HepG2 (cell line): ENCODE results near the gene ETS2. TPM values are rescaled to one million over a fixed set of nuclear protein-coding genes. Genes with fewer than 3 reads are reported as not detected.

Experiments
- BCL6 ChIP-seq: IDR thresholded peaks from 2 replicates; pipeline ENCODE4 v1.6.1; 2016; ENCODE audit warnings: missing genetic modification reagents, missing compliant biosample characterization
- EP300 ChIP-seq, 3 experiments: sonication (generic) in 1 of 3; formaldehyde crosslinking in 1 of 3; IDR thresholded peaks; 2 replicates each; pipeline versions ENCODE4 v1.5.1 to v1.6.1; 2011 to 2020; ENCODE audit warnings: low read depth in 2 of 3, low read length in 2 of 3, borderline replicate concordance in 1 of 3, improper control_type of control experiment in 1 of 3, mild to moderate bottlenecking in 1 of 3, missing genetic modification reagents in 1 of 3, moderate library complexity in 1 of 3
- FLYWCH1 ChIP-seq: sonication (generic); formaldehyde crosslinking; IDR thresholded peaks from 2 replicates; pipeline ENCODE4 v1.8.1; 2023; ENCODE audit warnings: mild to moderate bottlenecking, missing genetic modification reagents
- HDAC1 ChIP-seq: sonication (generic); formaldehyde crosslinking; IDR thresholded peaks from 2 replicates; pipeline ENCODE4 v1.5.1; 2020; ENCODE audit warnings: mild to moderate bottlenecking, missing genetic modification reagents
- HMG20A ChIP-seq: IDR thresholded peaks from 2 replicates; pipeline ENCODE4 v1.6.1; 2016; ENCODE audit warnings: borderline replicate concordance
- KMT2B ChIP-seq: IDR thresholded peaks from 2 replicates; pipeline ENCODE4 v1.6.1; 2016; ENCODE audit warnings: missing genetic modification reagents, missing compliant biosample characterization
- SALL2 ChIP-seq: sonication (generic); formaldehyde crosslinking; IDR thresholded peaks from 2 replicates; pipeline ENCODE4 v1.8.1; 2023; ENCODE audit warnings: mild to moderate bottlenecking, missing genetic modification reagents, inconsistent platforms
- SAP130 ChIP-seq: IDR thresholded peaks from 2 replicates; pipeline ENCODE4 v1.6.1; 2016; ENCODE audit warnings: low read depth
- SP4 ChIP-seq: sonication (generic); formaldehyde crosslinking; IDR thresholded peaks from 2 replicates; pipeline ENCODE4 v1.8.1; 2023; ENCODE audit warnings: mild to moderate bottlenecking, missing genetic modification reagents
- ZNF572 ChIP-seq: sonication (generic); formaldehyde crosslinking; IDR thresholded peaks from 2 replicates; pipeline ENCODE4 v1.5.1; 2020; ENCODE audit warnings: mild to moderate bottlenecking, missing genetic modification reagents
- ZNF674 ChIP-seq: sonication (generic); formaldehyde crosslinking; IDR thresholded peaks from 2 replicates; pipeline ENCODE4 v1.5.0; 2020; ENCODE audit warnings: low read depth, mild to moderate bottlenecking, missing genetic modification reagents
- polyA plus RNA-seq, 8 experiments: library from polyadenylated mRNA; depleted of rRNA in 3 of 8; stranded (reverse) in 7 of 8; unstranded in 1 of 8; fragments of >200 nt; fragmentation: Illumina TruSeq in 4 of 8; extraction: Trizol in 4 of 8; gene quantifications; 2 replicates each; pipeline versions ENCODE4 v1.2.1 to v1.2.3, GENCODE V29; 2011 to 2016; ENCODE audit warnings: low read depth in 4 of 8, missing spikeins in 1 of 8, mixed read lengths in 1 of 8; ENCODE audit not compliant: insufficient read depth in 1 of 8
- total RNA-seq, 5 experiments: library from RNA; depleted of rRNA; stranded (reverse); fragments of >200 nt; fragmentation: Illumina TruSeq; extraction: Trizol; gene quantifications; 2 replicates each; pipeline ENCODE4 v1.2.3, GENCODE V29; 2016; ENCODE audit warnings: low read depth in 1 of 5
- TF ChIP-seq, protein P1 (sequence below): sonication (generic); formaldehyde crosslinking; IDR thresholded peaks from 2 replicates; pipeline ENCODE4 v1.4.0; 2020; ENCODE audit warnings: missing genetic modification reagents, borderline replicate concordance
- TF ChIP-seq, protein P2 (sequence below): sonication (generic); formaldehyde crosslinking; conservative IDR thresholded peaks from 2 replicates; pipeline ENCODE4 v1.4.0; 2020; ENCODE audit warnings: mild to moderate bottlenecking, missing genetic modification reagents, moderate library complexity
- TF ChIP-seq, protein P3 (sequence below): sonication (generic); formaldehyde crosslinking; IDR thresholded peaks from 2 replicates; pipeline ENCODE4 v1.4.0; 2020; ENCODE audit warnings: mild to moderate bottlenecking, missing genetic modification reagents

ETS2 gene
- total and polyA plus RNA-seq, 2 of the 13 experiments (the other 11 are each of a cell fraction or from before 2014, with no cell fraction given): 24.6 to 64.4 TPM

DNA sequence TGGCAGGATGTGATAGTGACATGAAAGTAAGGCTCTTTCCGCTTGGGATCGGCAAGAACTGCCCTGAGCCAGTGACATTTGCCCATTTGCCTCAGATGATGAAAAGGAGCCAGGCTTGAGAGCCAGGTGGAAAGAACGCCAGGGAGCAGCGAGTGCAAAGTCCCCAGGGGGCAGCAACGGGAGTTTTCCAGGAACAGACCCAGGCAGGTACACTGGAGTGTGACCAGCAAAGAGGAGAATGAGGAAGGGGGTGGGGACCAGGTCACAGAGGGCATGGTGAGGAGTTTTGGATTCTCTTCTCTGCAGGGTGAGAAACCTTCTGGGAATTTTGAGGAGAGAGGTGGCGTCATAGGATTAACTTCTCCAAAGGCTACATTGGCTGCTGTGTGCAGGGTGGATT lies 10.8 kb upstream of the ETS2 start (continued):
- TF ChIP-seq, protein P1, sequence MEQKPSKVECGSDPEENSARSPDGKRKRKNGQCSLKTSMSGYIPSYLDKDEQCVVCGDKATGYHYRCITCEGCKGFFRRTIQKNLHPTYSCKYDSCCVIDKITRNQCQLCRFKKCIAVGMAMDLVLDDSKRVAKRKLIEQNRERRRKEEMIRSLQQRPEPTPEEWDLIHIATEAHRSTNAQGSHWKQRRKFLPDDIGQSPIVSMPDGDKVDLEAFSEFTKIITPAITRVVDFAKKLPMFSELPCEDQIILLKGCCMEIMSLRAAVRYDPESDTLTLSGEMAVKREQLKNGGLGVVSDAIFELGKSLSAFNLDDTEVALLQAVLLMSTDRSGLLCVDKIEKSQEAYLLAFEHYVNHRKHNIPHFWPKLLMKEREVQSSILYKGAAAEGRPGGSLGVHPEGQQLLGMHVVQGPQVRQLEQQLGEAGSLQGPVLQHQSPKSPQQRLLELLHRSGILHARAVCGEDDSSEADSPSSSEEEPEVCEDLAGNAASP (CRISPR knock-in tag): peak; percentile 30; the same call in 1 of the 2 replicates
- no peak for TF ChIP-seq EP300 (IDR thresholded peaks at IDR 0.05; ENCODE audit: low read depth in 2 of 2, low read length in 2 of 2)
- no peak for TF ChIP-seq EP300 (CRISPR knock-in tag; IDR thresholded peaks at IDR 0.05; ENCODE audit: borderline replicate concordance)
- TF ChIP-seq ZNF674 (CRISPR knock-in tag): no peak
- 0 out of 2 replicates have a peak, but pooled peaks have one; percentile 16 for TF ChIP-seq SAP130
- TF ChIP-seq KMT2B (CRISPR knock-in tag): no peak
- peak; percentile 47; the same call in 1 of the 2 replicates for TF ChIP-seq HMG20A
- TF ChIP-seq, protein P2, sequence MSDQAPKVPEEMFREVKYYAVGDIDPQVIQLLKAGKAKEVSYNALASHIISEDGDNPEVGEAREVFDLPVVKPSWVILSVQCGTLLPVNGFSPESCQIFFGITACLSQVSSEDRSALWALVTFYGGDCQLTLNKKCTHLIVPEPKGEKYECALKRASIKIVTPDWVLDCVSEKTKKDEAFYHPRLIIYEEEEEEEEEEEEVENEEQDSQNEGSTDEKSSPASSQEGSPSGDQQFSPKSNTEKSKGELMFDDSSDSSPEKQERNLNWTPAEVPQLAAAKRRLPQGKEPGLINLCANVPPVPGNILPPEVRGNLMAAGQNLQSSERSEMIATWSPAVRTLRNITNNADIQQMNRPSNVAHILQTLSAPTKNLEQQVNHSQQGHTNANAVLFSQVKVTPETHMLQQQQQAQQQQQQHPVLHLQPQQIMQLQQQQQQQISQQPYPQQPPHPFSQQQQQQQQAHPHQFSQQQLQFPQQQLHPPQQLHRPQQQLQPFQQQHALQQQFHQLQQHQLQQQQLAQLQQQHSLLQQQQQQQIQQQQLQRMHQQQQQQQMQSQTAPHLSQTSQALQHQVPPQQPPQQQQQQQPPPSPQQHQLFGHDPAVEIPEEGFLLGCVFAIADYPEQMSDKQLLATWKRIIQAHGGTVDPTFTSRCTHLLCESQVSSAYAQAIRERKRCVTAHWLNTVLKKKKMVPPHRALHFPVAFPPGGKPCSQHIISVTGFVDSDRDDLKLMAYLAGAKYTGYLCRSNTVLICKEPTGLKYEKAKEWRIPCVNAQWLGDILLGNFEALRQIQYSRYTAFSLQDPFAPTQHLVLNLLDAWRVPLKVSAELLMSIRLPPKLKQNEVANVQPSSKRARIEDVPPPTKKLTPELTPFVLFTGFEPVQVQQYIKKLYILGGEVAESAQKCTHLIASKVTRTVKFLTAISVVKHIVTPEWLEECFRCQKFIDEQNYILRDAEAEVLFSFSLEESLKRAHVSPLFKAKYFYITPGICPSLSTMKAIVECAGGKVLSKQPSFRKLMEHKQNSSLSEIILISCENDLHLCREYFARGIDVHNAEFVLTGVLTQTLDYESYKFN (CRISPR knock-in tag): 0 out of 2 replicates have a peak, but pooled peaks have one; percentile 28
- no peak for TF ChIP-seq ZNF572 (CRISPR knock-in tag)
- TF ChIP-seq SP4 (CRISPR knock-in tag): peak; percentile 48; the same call in 1 of the 2 replicates
- TF ChIP-seq FLYWCH1 (CRISPR knock-in tag): no peak
- TF ChIP-seq, protein P3, sequence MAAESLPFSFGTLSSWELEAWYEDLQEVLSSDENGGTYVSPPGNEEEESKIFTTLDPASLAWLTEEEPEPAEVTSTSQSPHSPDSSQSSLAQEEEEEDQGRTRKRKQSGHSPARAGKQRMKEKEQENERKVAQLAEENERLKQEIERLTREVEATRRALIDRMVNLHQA: no peak
- no peak for TF ChIP-seq SALL2 (CRISPR knock-in tag)
- TF ChIP-seq HDAC1 (CRISPR knock-in tag): peak; percentile 32; the same call in 1 of the 2 replicates
- TF ChIP-seq BCL6 (CRISPR knock-in tag): peak; percentile 93
- TF ChIP-seq, all 625 proteins: peak for 35
